Measurements from ENCODE around the gene MDK. TPM values are rescaled to one million over a fixed set of nuclear protein-coding genes. Genes with fewer than 3 reads are reported as not detected.

Gene MDK
- polyA plus RNA-seq, 2 of the 4 experiments (the other 2 are of a cell fraction), result 13.6 to 18.4 TPM

- TF ChIP-seq ATOH8 (CRISPR knock-in tag; IDR thresholded peaks at IDR 0.05; ENCODE audit: low read depth) (no peak), MAFK (IDR thresholded peaks at IDR 0.05; ENCODE audit: partially characterized antibody) (no peak), HES2 (IDR thresholded peaks at IDR 0.05) (no peak), HOXA7 (CRISPR knock-in tag; IDR thresholded peaks at IDR 0.05) (no peak), BHLHE40 (IDR thresholded peaks at IDR 0.05; ENCODE audit: low read depth, low read length) (peak; percentile 56; the same call in 1 of the 2 replicates), KDM1A (IDR thresholded peaks at IDR 0.05; ENCODE audit: low read depth) (no peak), NFE2L2 (conservative IDR thresholded peaks at IDR 0.05; ENCODE audit: low read length) (no peak), EP300 (IDR thresholded peaks at IDR 0.05) (no peak), HEYL (CRISPR knock-in tag; IDR thresholded peaks at IDR 0.05) (no peak), ZNF302 (CRISPR knock-in tag; IDR thresholded peaks at IDR 0.05) (no peak), RARB (CRISPR knock-in tag; IDR thresholded peaks at IDR 0.05) (no peak), RNF2 (IDR thresholded peaks at IDR 0.05; ENCODE audit: borderline replicate concordance, low read depth) (no peak; the same call in 1 of the 2 replicates), ZSCAN20 (CRISPR knock-in tag; IDR thresholded peaks at IDR 0.05) (no peak), FOSL2 (IDR thresholded peaks at IDR 0.05) (no peak), FOSL2 (CRISPR knock-in tag; IDR thresholded peaks at IDR 0.05) (no peak), JUNB (IDR thresholded peaks at IDR 0.05) (no peak), BCL3 (IDR thresholded peaks at IDR 0.05) (no peak), PHF8 (IDR thresholded peaks at IDR 0.05; ENCODE audit: borderline replicate concordance, low read depth) (no peak), FOSB (CRISPR knock-in tag; IDR thresholded peaks at IDR 0.05) (no peak), EHMT2 (IDR thresholded peaks at IDR 0.05; ENCODE audit: low read depth) (no peak), CHD4 (IDR thresholded peaks at IDR 0.05; ENCODE audit: borderline replicate concordance) (no peak), CHD2 (IDR thresholded peaks at IDR 0.05; ENCODE audit: low read length, partially characterized antibody) (no peak), ZC3H11A (IDR thresholded peaks at IDR 0.05) (no peak), ESRRA (IDR thresholded peaks at IDR 0.05; ENCODE audit: borderline replicate concordance, low read length) (no peak), SMC3 (IDR thresholded peaks at IDR 0.05) (peak; percentile 79), POLR2A (IDR thresholded peaks at IDR 0.05; ENCODE audit: low read length) (no peak), GATA3 (IDR thresholded peaks at IDR 0.05; ENCODE audit: borderline replicate concordance) (no peak), RFX5 (IDR thresholded peaks at IDR 0.05) (no peak), ZFP36 (IDR thresholded peaks at IDR 0.05; ENCODE audit: borderline replicate concordance, partially characterized antibody) (no peak), SREBF2 (IDR thresholded peaks at IDR 0.05) (no peak), MYC (IDR thresholded peaks at IDR 0.05; ENCODE audit: borderline replicate concordance, low read length) (peak; percentile 43; the same call in 1 of the 2 replicates), KDM5A (IDR thresholded peaks at IDR 0.05) (no peak), MAZ (IDR thresholded peaks at IDR 0.05; ENCODE audit: borderline replicate concordance, low read depth, low read length) (no peak)
- TF ChIP-seq, protein P1, sequence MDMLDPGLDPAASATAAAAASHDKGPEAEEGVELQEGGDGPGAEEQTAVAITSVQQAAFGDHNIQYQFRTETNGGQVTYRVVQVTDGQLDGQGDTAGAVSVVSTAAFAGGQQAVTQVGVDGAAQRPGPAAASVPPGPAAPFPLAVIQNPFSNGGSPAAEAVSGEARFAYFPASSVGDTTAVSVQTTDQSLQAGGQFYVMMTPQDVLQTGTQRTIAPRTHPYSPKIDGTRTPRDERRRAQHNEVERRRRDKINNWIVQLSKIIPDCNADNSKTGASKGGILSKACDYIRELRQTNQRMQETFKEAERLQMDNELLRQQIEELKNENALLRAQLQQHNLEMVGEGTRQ (IDR thresholded peaks at IDR 0.05), result no peak
- TF ChIP-seq, protein P2, sequence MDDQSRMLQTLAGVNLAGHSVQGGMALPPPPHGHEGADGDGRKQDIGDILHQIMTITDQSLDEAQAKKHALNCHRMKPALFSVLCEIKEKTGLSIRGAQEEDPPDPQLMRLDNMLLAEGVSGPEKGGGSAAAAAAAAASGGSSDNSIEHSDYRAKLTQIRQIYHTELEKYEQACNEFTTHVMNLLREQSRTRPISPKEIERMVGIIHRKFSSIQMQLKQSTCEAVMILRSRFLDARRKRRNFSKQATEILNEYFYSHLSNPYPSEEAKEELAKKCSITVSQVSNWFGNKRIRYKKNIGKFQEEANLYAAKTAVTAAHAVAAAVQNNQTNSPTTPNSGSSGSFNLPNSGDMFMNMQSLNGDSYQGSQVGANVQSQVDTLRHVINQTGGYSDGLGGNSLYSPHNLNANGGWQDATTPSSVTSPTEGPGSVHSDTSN (IDR thresholded peaks at IDR 0.05), result no peak
- TF ChIP-seq, protein P3, sequence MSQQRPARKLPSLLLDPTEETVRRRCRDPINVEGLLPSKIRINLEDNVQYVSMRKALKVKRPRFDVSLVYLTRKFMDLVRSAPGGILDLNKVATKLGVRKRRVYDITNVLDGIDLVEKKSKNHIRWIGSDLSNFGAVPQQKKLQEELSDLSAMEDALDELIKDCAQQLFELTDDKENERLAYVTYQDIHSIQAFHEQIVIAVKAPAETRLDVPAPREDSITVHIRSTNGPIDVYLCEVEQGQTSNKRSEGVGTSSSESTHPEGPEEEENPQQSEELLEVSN (IDR thresholded peaks at IDR 0.05; ENCODE audit: borderline replicate concordance, low read depth), result peak; percentile 54
- TF ChIP-seq, protein P4, sequence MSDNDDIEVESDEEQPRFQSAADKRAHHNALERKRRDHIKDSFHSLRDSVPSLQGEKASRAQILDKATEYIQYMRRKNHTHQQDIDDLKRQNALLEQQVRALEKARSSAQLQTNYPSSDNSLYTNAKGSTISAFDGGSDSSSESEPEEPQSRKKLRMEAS (IDR thresholded peaks at IDR 0.05), result peak; percentile 78
- TF ChIP-seq, protein P5, sequence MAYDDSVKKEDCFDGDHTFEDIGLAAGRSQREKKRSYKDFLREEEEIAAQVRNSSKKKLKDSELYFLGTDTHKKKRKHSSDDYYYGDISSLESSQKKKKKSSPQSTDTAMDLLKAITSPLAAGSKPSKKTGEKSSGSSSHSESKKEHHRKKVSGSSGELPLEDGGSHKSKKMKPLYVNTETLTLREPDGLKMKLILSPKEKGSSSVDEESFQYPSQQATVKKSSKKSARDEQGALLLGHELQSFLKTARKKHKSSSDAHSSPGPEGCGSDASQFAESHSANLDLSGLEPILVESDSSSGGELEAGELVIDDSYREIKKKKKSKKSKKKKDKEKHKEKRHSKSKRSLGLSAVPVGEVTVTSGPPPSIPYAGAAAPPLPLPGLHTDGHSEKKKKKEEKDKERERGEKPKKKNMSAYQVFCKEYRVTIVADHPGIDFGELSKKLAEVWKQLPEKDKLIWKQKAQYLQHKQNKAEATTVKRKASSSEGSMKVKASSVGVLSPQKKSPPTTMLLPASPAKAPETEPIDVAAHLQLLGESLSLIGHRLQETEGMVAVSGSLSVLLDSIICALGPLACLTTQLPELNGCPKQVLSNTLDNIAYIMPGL (CRISPR knock-in tag; IDR thresholded peaks at IDR 0.05; ENCODE audit: borderline replicate concordance), result no peak
Measured at GRCh38 chr11:46389450-46390330, 8.2 kb downstream of the MDK start (continued).

Measured in A549 (cell line).